Cardiac muscle cell (in vitro differentiated cells and primary cell): ENCODE results near the gene LYVE1. TPM values are rescaled to one million over a fixed set of nuclear protein-coding genes. Genes with fewer than 3 reads are reported as not detected.
A peak's percentile ranks its signal among the peaks of the same experiment; 100 is the strongest.

ENCODE experiments used
- DNase-seq, 2 donors: peaks; one replicate each; pipeline versions ENCODE4 v3.0.0 to v3.0.0-alpha.2; 2010 to 2017; ENCODE audit warnings: low read depth in 1 of 2, low spot score in 1 of 2
- H3K27ac ChIP-seq: fragments of 200-600 bp; sonication (generic); 2 replicates; pipeline ENCODE4 v1.5.1; 2016
- H3K27me3 ChIP-seq: fragments of 200-600 bp; sonication (generic); 2 replicates; pipeline ENCODE4 v1.6.0; 2016; ENCODE audit warnings: control low read depth
- H3K36me3 ChIP-seq: fragments of 200-600 bp; sonication (generic); 2 replicates; pipeline ENCODE4 v1.5.1; 2016; ENCODE audit warnings: control low read depth
- H3K4me1 ChIP-seq: fragments of 200-600 bp; sonication (generic); 2 replicates; pipeline ENCODE4 v1.8.1; 2017; ENCODE audit warnings: low read depth, mild to moderate bottlenecking, mixed run types
- H3K4me3 ChIP-seq: fragments of 200-600 bp; sonication (generic); 2 replicates; pipeline ENCODE4 v1.5.1; 2016; ENCODE audit warnings: mild to moderate bottlenecking
- H3K9me3 ChIP-seq: fragments of 200-600 bp; sonication (generic); 2 replicates; pipeline ENCODE4 v1.5.1; 2017; ENCODE audit warnings: low read depth, mild to moderate bottlenecking, control low read depth
- CTCF ChIP-seq: IDR thresholded peaks from 2 replicates; pipeline ENCODE4 v1.5.1; 2012; ENCODE audit warnings: low read depth, mild to moderate bottlenecking, low read length
- polyA plus RNA-seq: library from polyadenylated mRNA; unstranded; fragments of >200 nt; fragmentation: Nextera tagmentation; extraction: Ambion mirVana; gene quantifications from 2 replicates; pipeline ENCODE4 v1.2.1, GENCODE V29; 2016
- total RNA-seq: library from RNA; depleted of rRNA; stranded (reverse); fragments of >200 nt; gene quantifications from 2 replicates; pipeline ENCODE4 v1.2.3, GENCODE V29; 2016

The LYVE1 gene
- total and polyA plus RNA-seq, 2 experiments from 2014 or later = not detected

GRCh38 chr11:10540915-10541560 lies 27.4 kb downstream of the LYVE1 start, which contains the start of gene RNF141:
TSS of gene RNF141 (minus strand) at chr11:10541187. CDS start at chr11:10534158, 7,029 bp downstream.
- H3K36me3 ChIP-seq = no peaks in the 10 kb centered on the region
- peak within 1 kb of the TSS; percentile 85 for H3K27ac ChIP-seq
- DNase-seq = peak; percentile 94 to 97
- peak; percentile 83 for TF ChIP-seq CTCF
- H3K4me3 ChIP-seq = peak within 1 kb of the TSS; percentile 61
- H3K9me3 ChIP-seq = no peaks in the 10 kb centered on the region
- peaks cover 6% of the 10 kb centered on the region for H3K4me1 ChIP-seq
- H3K27me3 ChIP-seq = no peaks in the 10 kb centered on the region

GRCh38 chr11:10540546-10540914 lies 27.9 kb downstream of the LYVE1 start:
- Histone ChIP-seq H3K4me1 (peaks cover 6% of the 10 kb centered on the region), H3K4me3 (peak overlapping the region; percentile 61), H3K27me3 (no peaks in the 10 kb centered on the region), H3K27ac (peak overlapping the region; percentile 85), H3K9me3 (no peaks in the 10 kb centered on the region), H3K36me3 (no peaks in the 10 kb centered on the region)
- TF ChIP-seq CTCF = no peak
- peak; percentile 49 to 75 for DNase-seq

- H3K27ac ChIP-seq = no peak overlapping the region
- DNase-seq = no peak
- peaks cover 6% of the 10 kb centered on the region for H3K4me1 ChIP-seq
- H3K9me3 ChIP-seq = no peaks in the 10 kb centered on the region
- H3K4me3 ChIP-seq = no peak overlapping the region
- H3K36me3 ChIP-seq = no peaks in the 10 kb centered on the region
- H3K27me3 ChIP-seq = no peaks in the 10 kb centered on the region
- no peak for TF ChIP-seq CTCF
These were observed 29.1 kb downstream of the LYVE1 start for GRCh38 chr11:10539339-10539738.

- H3K27ac ChIP-seq = no peak overlapping the region
- no peaks in the 10 kb centered on the region for H3K36me3 ChIP-seq
- no peak overlapping the region for H3K4me3 ChIP-seq
- no peak for DNase-seq
- H3K9me3 ChIP-seq = no peaks in the 10 kb centered on the region
- TF ChIP-seq CTCF = no peak
- no peaks in the 10 kb centered on the region for H3K27me3 ChIP-seq
- peaks cover 6% of the 10 kb centered on the region for H3K4me1 ChIP-seq
These were observed 29.5 kb downstream of the LYVE1 start for GRCh38 chr11:10538924-10539323.

- no peaks in the 10 kb centered on the region for H3K36me3 ChIP-seq
- no peak overlapping the region for H3K4me3 ChIP-seq
- peaks cover 6% of the 10 kb centered on the region for H3K4me1 ChIP-seq
- no peaks in the 10 kb centered on the region for H3K27me3 ChIP-seq
- H3K27ac ChIP-seq = no peak overlapping the region
- H3K9me3 ChIP-seq = no peaks in the 10 kb centered on the region
- no peak for DNase-seq
- no peak for TF ChIP-seq CTCF
These were observed 30.9 kb downstream of the LYVE1 start for GRCh38 chr11:10537600-10537999.
